Mesothelial cell of epicardium (in vitro differentiated cells): ENCODE data around the gene NCKAP5. TPM values are rescaled to one million over a fixed set of nuclear protein-coding genes. Genes with fewer than 3 reads are reported as not detected.

Source experiments
- DNase-seq, 2 experiments: peaks; one replicate each; pipeline ENCODE4 v3.0.0; 2021; ENCODE audit warnings: low spot score in 2 of 2; ENCODE audit not compliant: unreplicated experiment in 2 of 2
- H3K27ac Mint-ChIP-seq: 2 replicates; pipeline ENCODE4 v1.8.0; 2021; ENCODE audit warnings: mixed read lengths
- H3K27me3 Mint-ChIP-seq: 2 replicates; pipeline ENCODE4 v1.8.0; 2021; ENCODE audit warnings: low read depth, mixed read lengths
- H3K36me3 Mint-ChIP-seq: 2 replicates; pipeline ENCODE4 v1.8.0; 2021; ENCODE audit warnings: mixed read lengths
- H3K4me1 Mint-ChIP-seq: 2 replicates; pipeline ENCODE4 v1.8.0; 2021; ENCODE audit warnings: mixed read lengths
- H3K4me3 Mint-ChIP-seq: 2 replicates; pipeline ENCODE4 v1.8.0; 2021; ENCODE audit warnings: mild to moderate bottlenecking, moderate library complexity, mixed read lengths
- H3K9me3 Mint-ChIP-seq: 2 replicates; pipeline ENCODE4 v1.8.0; 2021; ENCODE audit warnings: mixed read lengths
- CTCF ChIP-seq: fragments of 200-600 bp; sonication (generic); IDR thresholded peaks from one replicate; pipeline ENCODE4 v1.5.0; 2021; ENCODE audit warnings: antibody characterized with exemption; ENCODE audit not compliant: unreplicated experiment
- total RNA-seq: library from RNA; stranded (reverse); gene quantifications from 3 replicates; pipeline ENCODE4 v1.2.1, GENCODE V29; 2021

NCKAP5 gene
- total RNA-seq, 1 donor from 2014 or later, result 2.1 TPM

- Mint-ChIP-seq H3K36me3 (no peaks in the 10 kb centered on the region), H3K27me3 (peaks cover 23% of the 10 kb centered on the region), H3K9me3 (no peaks in the 10 kb centered on the region), H3K4me1 (peaks cover 10% of the 10 kb centered on the region), H3K27ac (no peak overlapping the region), H3K4me3 (no peak overlapping the region)
- DNase-seq, result no peak
- TF ChIP-seq CTCF, result no peak
Observed at GRCh38 chr2:133167223-133167622, 401.0 kb downstream of the NCKAP5 start.

GRCh38 chr2:133166031-133166430 lies 402.2 kb downstream of the NCKAP5 start:
- peaks cover 21% of the 10 kb centered on the region for H3K27me3 Mint-ChIP-seq
- DNase-seq, result no peak
- no peak for TF ChIP-seq CTCF

GRCh38 chr2:133163111-133163510 lies 405.2 kb downstream of the NCKAP5 start:
- Mint-ChIP-seq H3K27ac (no peak overlapping the region), H3K4me1 (peaks cover under 1% of the 10 kb centered on the region), H3K36me3 (no peaks in the 10 kb centered on the region), H3K27me3 (peaks cover 5% of the 10 kb centered on the region), H3K4me3 (no peak overlapping the region), H3K9me3 (no peaks in the 10 kb centered on the region)
- no peak for TF ChIP-seq CTCF
- DNase-seq, result no peak

More at GRCh38 chr2:133166031-133166430, 402.2 kb downstream of the NCKAP5 start:
- Mint-ChIP-seq H3K4me1 (peaks cover 10% of the 10 kb centered on the region), H3K4me3 (no peak overlapping the region), H3K36me3 (no peaks in the 10 kb centered on the region), H3K27ac (no peak overlapping the region), H3K9me3 (no peaks in the 10 kb centered on the region)

- H3K27ac Mint-ChIP-seq, result no peak overlapping the region
- peaks cover 14% of the 10 kb centered on the region for H3K9me3 Mint-ChIP-seq
- H3K36me3 Mint-ChIP-seq, result no peaks in the 10 kb centered on the region
- peaks cover 3% of the 10 kb centered on the region for H3K27me3 Mint-ChIP-seq
- H3K4me3 Mint-ChIP-seq, result no peak overlapping the region
- DNase-seq, result no peak
- H3K4me1 Mint-ChIP-seq, result peaks cover 2% of the 10 kb centered on the region
- no peak for TF ChIP-seq CTCF
Observed at GRCh38 chr2:133158442-133158841, 409.8 kb downstream of the NCKAP5 start.

- Mint-ChIP-seq H3K27me3 (peaks cover 3% of the 10 kb centered on the region), H3K36me3 (no peaks in the 10 kb centered on the region), H3K9me3 (peaks cover 14% of the 10 kb centered on the region), H3K4me3 (no peak overlapping the region), H3K4me1 (peaks cover 2% of the 10 kb centered on the region), H3K27ac (no peak overlapping the region)
- no peak for TF ChIP-seq CTCF
- DNase-seq, result no peak
Observed at GRCh38 chr2:133158024-133158423, 410.2 kb downstream of the NCKAP5 start.

GRCh38 chr2:133157141-133157540 lies 411.1 kb downstream of the NCKAP5 start:
- no peak overlapping the region for H3K27ac Mint-ChIP-seq

More at GRCh38 chr2:133157141-133157540, 411.1 kb downstream of the NCKAP5 start:
- no peak for DNase-seq
- Mint-ChIP-seq H3K4me1 (peaks cover 2% of the 10 kb centered on the region), H3K36me3 (no peaks in the 10 kb centered on the region), H3K9me3 (peaks cover 14% of the 10 kb centered on the region), H3K27me3 (peaks cover 3% of the 10 kb centered on the region), H3K4me3 (no peak overlapping the region)
- TF ChIP-seq CTCF, result no peak
